GM06990 (cell line): ENCODE measurements around the gene NOL11.

Source experiments
- DNase-seq: peaks from one replicate; pipeline ENCODE4 v3.0.0-alpha.2; 2011; ENCODE audit not compliant: insufficient read length; ENCODE audit errors: extremely low read depth
- H3K27me3 ChIP-seq: replicated peaks from 2 replicates; pipeline ENCODE4 v1.6.0; 2011; ENCODE audit warnings: low read length; ENCODE audit not compliant: control insufficient read depth, insufficient read depth
- H3K36me3 ChIP-seq: 2 replicates; pipeline ENCODE4 v1.5.1; 2011; ENCODE audit warnings: low read length; ENCODE audit not compliant: control insufficient read depth, insufficient read depth
- H3K4me3 ChIP-seq: replicated peaks from 2 replicates; pipeline ENCODE4 v1.5.1; 2011; ENCODE audit warnings: low read depth, mild to moderate bottlenecking, control low read depth, low read length
- CTCF ChIP-seq: IDR thresholded peaks from 2 replicates; pipeline ENCODE4 v1.5.1; 2011; ENCODE audit warnings: low read length, control low read depth, mild to moderate bottlenecking, inconsistent platforms; ENCODE audit not compliant: insufficient read depth, poor library complexity, severe bottlenecking

The NOL11 gene

GRCh38 chr17:67737145-67737544 lies 19.4 kb downstream of the NOL11 start:
- H3K36me3 ChIP-seq: peaks cover 5% of the 10 kb centered on the region

GRCh38 chr17:67742025-67742424 lies 24.3 kb downstream of the NOL11 start:
- no peak for DNase-seq
- Histone ChIP-seq H3K36me3 (peaks cover 7% of the 10 kb centered on the region), H3K4me3 (no peak overlapping the region), H3K27me3 (no peaks in the 10 kb centered on the region)
- no peak for TF ChIP-seq CTCF

More at GRCh38 chr17:67737145-67737544, 19.4 kb downstream of the NOL11 start:
- no peaks in the 10 kb centered on the region for H3K27me3 ChIP-seq
- DNase-seq: no peak
- H3K4me3 ChIP-seq: no peak overlapping the region
- no peak for TF ChIP-seq CTCF

- no peaks in the 10 kb centered on the region for H3K27me3 ChIP-seq
- DNase-seq: no peak
- H3K36me3 ChIP-seq: peaks cover 9% of the 10 kb centered on the region
- no peak for TF ChIP-seq CTCF
- H3K4me3 ChIP-seq: no peak overlapping the region
Measured at GRCh38 chr17:67746704-67747571, 29.2 kb downstream of the NOL11 start.

GRCh38 chr17:67747681-67748235 lies 30.0 kb downstream of the NOL11 start:
- Histone ChIP-seq H3K4me3 (no peak overlapping the region), H3K27me3 (no peaks in the 10 kb centered on the region), H3K36me3 (peaks cover 9% of the 10 kb centered on the region)
- no peak for DNase-seq
- no peak for TF ChIP-seq CTCF

GRCh38 chr17:67750067-67750466 lies 32.3 kb downstream of the NOL11 start:
- peaks cover 4% of the 10 kb centered on the region for H3K36me3 ChIP-seq
- no peak for TF ChIP-seq CTCF
- H3K4me3 ChIP-seq: no peak overlapping the region
- no peak for DNase-seq
- H3K27me3 ChIP-seq: no peaks in the 10 kb centered on the region
